AG09319 (cell line): ENCODE data around the gene GGT7.

Experiments
- DNase-seq: peaks from one replicate; pipeline ENCODE4 v3.0.0-alpha.2; 2010; ENCODE audit warnings: low read depth; ENCODE audit errors: extremely low read depth
- CTCF ChIP-seq: IDR thresholded peaks from 2 replicates; pipeline ENCODE4 v1.5.1; 2011; ENCODE audit warnings: low read depth, mild to moderate bottlenecking, inconsistent platforms, low read length, moderate library complexity

Gene GGT7

GRCh38 chr20:34834459-34834893 is 38.2 kb downstream of the GGT7 start:
- DNase-seq = no peak
- peak; percentile 26 for TF ChIP-seq CTCF

- DNase-seq = no peak
- TF ChIP-seq CTCF = no peak
Observed at GRCh38 chr20:34831936-34832335, 40.7 kb downstream of the GGT7 start.

- DNase-seq = no peak
- no peak for TF ChIP-seq CTCF
Observed at GRCh38 chr20:34829191-34829590, 43.5 kb downstream of the GGT7 start.

- DNase-seq = peak; percentile 52
- no peak for TF ChIP-seq CTCF
Observed at GRCh38 chr20:34825530-34826362, 46.9 kb downstream of the GGT7 start, which contains the start of gene NCOA6. Gene NCOA6, minus strand, starts transcription at chr20:34825651. Its CDS starts 43,296 bp downstream, at chr20:34782355.

- TF ChIP-seq CTCF = no peak; the same call in 1 of the 2 replicates
- no peak for DNase-seq
Observed at GRCh38 chr20:34824806-34825529, 47.7 kb downstream of the GGT7 start.

GRCh38 chr20:34824452-34824805 is 48.2 kb downstream of the GGT7 start:
- TF ChIP-seq CTCF = no peak

GRCh38 chr20:34824026-34824425 is 48.6 kb downstream of the GGT7 start:
- no peak for TF ChIP-seq CTCF
- DNase-seq = no peak

More at GRCh38 chr20:34824452-34824805, 48.2 kb downstream of the GGT7 start:
- no peak for DNase-seq
